ENCODE data around the gene PARD6G.
"Not testable (repeated sequence)": the region's sequence is repeated elsewhere in the genome, so short reads cannot be mapped to it uniquely, and the experiment has no call there.

Gene PARD6G

DNA sequence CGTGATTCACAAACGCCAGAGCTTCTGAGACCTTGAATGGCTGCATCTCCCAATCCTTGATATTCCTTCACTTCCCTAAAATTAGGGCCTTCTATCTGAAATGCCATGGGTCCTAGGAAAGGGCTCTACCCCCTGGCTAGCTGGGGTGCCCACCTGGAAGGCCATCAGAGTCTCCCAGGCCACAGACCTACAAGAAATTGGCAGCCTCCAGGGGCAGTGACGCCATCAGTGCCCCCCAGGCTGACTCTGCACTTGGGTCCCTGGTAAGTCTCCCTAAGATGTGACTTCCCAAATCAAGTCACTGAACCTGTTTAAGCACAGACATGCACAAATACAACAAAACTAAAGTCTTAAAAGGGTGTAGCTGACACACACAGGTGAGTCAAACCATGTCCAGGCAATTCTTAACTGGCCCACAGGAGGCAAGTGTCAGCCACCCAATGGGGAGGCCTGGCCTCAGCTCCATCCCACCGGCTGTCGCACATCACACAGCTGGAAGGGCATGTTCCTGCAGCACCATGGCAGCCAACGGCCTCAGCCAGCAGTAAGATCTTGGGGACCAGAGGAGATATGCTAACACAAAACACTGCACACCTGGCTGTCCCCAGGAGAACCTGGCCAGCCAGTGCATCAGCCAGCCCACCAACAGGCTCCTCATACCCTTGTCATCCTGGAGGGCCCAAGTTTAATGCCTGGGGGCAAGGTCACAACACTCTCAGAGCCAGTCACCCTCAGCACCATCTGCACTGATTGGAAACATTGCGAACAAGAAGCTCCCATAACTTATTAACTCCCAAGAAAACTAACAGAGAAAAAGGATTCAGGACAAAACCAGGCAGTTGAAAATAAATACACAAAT, 5.2 kb downstream of the PARD6G start:
- no peak for DNase-seq

DNA sequence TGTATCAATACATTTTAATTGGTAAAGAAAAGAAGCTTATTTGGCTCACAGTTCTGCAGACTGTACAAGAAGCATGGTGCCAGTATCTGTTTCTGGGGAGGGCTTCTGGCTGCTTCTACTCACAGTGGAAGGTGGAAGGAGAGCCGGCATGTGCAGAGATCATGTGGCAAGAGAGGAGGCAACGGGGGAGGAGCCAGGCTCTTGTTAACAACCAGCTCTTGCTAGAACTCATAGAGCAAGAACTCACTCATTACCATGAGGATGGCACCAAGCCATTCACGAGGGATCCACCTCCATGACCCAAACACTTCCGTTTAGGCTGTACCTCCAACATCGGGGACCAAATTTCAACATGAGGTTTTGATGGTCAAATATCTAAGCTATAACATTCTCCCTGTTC, 7.5 kb downstream of the PARD6G start:
- no peak for DNase-seq

DNA sequence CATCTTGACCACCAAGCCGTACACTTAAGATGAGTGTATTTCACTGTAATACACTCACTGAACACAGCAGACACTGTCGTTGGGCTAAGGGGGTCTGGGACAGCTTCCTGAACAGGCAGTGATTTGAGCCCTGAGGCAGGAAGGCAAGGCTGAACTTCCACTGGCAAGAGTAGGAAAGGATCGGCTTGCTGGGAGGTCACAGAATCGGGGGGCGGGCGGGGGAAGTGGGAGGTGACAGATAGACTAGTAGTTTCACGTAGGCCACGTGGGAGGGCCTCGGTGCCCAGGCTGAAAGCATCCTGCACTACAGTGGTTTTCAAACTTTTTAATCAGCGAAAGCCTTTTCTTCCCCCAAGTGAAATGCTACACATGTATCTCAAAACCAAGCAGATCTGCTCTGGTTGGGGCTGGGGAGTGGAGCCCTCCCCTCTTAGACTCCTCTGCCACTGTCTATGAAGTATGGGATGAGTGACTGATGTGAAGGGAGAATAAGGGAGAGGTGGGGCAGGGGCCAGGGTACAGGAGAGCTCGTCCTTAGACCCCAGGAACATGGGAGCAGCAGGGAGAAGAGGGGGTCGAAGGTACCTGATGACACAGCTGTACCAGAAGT, 8.6 kb downstream of the PARD6G start:
- DNase-seq: no peak

DNA sequence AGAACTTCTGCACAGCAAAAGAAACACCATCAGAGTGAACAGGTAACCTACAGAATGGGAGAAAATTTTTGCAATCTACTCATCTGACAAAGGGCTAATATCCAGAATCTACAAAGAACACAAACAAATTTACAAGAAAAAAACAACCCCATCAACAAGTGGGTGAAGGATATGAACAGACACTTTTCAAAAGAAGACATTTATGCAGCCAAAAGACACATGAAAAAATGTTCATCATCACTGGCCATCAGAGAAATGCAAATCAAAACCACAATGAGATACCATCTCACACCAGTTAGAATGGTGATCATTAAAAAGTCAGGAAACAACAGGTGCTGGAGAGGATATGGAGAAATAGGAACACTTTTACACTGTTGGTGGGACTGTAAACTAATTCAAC, 9.8 kb downstream of the PARD6G start:
- DNase-seq: not testable (repeated sequence)

DNA sequence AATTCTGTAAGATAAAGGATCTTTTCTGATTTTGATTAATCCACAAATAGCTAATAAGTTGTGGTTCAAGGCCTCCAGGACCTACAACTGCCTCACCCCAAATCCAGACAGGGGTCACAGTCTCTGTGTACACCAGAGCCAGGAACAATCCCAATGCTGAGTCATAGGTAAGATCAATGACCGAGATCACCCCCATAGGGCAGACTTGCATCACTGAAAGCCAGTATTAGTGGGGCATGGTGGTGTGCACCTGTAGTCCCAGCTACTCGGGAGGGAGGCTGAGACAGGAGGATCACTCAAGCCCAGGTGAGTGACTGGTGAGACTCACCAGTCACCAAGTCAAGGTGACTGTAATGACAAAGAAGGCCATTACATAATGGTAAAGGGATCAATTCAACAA, 12.9 kb downstream of the PARD6G start:
- no peak for DNase-seq

DNA sequence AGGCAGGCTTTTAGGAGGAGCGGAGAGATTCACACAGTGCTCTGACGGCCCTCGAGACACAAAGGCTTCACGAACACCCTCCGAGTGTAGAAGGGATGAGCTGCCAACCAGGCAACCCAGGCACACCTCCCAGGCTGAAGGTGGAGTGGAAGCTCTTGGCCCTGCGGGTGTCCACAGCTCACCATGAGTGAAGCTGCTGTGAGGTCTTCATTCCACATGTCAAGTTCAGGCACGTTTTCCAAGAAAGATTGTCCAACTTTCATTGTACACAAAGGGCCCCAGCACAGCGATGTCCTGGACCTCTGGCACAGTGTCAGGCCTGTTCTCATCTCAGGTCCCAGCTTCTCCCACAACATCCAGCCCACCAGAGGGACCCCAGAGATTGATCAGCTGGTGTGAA, 13.4 kb downstream of the PARD6G start:
- no peak for DNase-seq

DNA sequence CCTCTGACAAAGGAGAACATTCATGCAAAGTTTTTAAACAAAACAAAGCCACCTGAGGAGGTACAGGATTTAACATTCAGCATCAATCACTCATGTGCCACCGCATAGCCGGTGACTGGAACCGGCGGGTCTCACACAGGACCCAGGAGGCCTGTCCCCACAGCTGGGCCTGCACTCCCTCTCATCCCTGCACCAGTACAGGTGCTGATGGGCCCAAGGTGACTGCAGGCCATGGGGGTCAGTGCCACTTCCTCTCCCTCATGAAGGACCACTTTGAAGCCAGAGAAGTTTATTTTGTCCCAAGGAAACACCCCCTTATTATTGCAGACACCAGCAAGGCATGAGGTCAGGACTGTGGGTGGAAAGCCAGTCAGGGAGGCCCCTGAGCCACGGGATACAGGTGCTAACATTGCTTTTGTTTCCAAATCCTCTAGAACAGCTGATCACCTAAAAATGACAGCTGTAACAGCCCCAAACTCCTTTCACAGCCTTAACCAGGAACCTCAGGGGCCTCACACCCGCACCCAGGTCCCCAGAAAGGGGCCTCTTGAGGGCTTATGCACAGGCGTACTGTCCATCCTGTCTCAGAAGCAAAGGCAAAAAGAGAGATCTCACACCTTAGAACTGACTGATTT, 14.0 kb downstream of the PARD6G start:
- no peak for DNase-seq

DNA sequence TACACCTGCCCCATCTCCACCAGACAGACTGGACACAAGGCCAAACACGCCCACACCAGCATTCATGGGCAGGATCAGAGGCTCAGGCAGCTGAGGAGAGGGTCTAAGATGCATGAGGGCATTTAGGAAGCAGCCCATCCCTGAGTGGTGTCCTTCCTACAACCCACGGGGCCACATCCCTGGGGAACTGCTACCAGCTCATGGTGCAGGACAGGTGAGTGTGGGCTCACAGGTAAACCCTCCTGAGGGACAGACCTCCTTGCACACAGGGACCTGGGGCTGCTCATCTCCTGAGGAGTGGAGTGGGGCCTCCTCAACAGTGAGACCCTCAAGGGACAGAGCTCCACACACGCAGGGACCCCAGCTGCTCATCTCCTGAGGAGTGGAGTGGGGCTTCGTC, 14.6 kb downstream of the PARD6G start:
- DNase-seq: no peak

GRCh38 chr18:80232030-80232429, 15.3 kb downstream of the PARD6G start:
- DNase-seq: no peak

DNA sequence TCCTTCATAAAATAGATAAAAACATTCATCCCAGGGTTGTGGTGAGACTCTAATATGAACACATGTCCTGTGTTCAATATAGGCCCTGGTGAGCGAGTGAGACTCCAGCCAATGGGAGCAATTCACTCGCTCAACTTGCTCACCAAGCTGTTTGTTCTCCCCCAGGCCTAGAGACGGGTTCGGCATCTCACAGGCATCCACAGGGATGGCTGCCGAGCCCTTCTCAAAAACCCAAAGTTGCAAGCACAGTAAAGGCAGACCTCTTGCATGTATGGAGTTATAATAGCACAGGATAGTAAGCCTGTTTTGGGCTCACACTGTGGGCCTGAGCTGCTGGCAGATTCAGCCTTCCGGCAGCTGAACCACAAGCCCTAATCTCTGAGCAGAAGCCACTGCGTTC, 15.7 kb downstream of the PARD6G start:
- no peak for DNase-seq

- no peak for DNase-seq
Observed at GRCh38 chr18:80231151-80231550, 16.2 kb downstream of the PARD6G start.

DNA sequence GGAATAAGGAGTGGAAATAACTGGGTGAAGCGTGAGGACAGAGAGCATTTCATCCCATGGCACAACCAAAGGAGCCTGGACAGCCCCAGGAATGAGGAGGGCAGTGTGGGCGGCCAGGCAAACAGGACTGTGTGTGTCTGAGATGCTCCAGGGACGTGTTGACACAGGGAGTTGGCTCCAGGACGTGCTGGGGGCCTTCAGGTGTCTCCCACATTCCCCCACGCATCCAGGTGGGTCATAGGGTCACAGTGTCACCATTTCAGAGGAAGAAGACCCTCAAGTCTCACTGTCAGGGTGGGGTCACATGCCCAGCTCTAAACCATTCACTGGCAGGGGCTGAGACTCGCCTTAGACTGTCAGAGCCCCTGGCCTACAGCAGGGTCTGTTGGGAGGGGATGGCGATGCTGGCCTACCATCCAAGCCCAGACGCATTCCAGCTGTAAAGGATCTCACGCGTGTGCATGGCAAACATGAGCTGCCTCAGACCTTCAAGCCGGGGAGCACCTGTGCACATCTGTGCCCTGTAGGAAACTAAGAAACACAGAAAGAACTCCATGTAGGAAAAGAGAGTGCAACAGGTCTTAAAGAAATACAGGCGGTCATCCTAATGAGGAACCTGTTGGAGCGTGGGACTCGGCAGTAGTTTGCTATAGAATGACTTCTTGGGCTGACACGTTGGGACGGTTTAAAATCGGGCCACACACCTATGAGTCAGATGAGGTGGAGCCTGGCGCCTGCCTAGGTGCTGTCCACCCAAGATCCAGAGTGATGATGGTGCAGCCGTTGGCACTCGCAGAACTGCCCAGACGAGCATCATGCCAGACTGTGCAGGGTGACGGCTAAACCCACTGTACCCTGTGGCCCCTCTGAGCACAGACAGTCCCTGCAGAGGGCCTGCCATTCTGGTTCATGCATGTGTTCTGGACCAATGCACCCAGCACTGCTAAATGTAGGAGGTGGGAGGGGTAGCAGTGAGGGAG, 17.3 kb downstream of the PARD6G start:
- no peak for DNase-seq

GRCh38 chr18:80229363-80229762, 18.0 kb downstream of the PARD6G start:
- DNase-seq: no peak

DNA sequence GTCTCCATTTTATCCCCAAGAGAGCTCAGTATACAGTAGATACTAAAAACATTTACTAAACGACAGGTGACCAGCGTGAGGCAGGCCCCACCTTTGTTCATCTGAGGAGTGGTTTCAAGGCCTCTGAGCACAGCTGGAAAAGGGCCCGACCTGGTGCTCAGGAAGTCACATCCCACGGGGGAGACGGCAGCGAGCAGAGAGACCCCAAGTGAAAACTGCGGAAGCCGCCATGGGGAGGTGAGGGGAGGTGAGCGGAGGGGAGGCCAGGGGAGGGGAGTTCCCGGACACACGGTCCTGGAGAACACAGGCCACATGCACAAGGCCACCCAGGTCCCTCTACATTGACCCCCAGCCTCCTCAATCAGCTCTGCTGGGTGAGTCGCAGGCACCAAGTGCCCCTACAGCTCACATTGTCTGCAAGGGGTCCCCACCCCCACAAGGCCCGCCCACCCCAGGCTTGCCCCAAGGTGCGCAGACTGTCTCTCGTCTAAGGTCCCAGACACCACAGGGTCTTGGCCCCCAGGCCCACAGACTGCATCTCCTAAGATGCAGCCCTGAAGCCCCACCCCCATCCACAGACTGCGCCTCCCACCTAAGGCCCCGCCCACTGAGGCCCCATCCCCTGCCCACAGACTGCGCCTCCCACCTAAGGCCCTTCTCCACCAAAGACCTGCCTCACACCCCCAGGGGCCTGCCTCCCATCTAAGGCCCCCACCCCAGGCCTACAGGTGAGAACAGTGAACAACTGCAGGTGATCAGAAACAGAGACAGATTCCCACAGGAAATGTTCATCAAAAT, 19.1 kb downstream of the PARD6G start:
- no peak for DNase-seq

- DNase-seq: no peak
Observed at GRCh38 chr18:80227472-80227871, 19.8 kb downstream of the PARD6G start.

DNA sequence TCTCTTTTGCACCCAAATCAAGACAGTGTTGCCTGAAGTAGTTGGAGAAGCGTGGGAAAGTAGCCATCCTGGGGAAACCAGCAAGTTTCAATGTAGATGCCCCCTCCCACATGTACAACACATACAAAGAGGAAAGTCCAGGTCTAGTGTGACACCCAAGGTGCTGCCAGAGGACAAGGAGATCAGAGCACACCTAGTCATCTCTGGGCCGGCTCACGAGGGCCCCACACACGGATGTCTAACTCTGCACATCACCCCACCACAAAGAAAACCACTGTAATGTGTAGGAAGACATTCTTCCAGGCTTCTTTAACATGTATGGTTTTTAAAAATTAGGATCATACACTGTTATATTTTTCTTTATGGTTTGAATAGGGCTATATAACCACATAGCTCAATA, 21.6 kb downstream of the PARD6G start:
- DNase-seq: no peak

- DNase-seq: no peak
Observed at GRCh38 chr18:80223581-80224148, 23.6 kb downstream of the PARD6G start.

GRCh38 chr18:80219488-80219887, 27.8 kb downstream of the PARD6G start:
- not testable (repeated sequence) for DNase-seq

- no peak for DNase-seq
Observed at GRCh38 chr18:80218341-80219227, 28.7 kb downstream of the PARD6G start.

GRCh38 chr18:80213182-80213581, 34.1 kb downstream of the PARD6G start:
- DNase-seq: no peak
